Posterior cingulate gyrus (tissue), 11 donors: ENCODE data around the gene PIAS4.

ENCODE experiments used
- DNase-seq, 10 donors: peaks; one replicate each; pipeline versions ENCODE4 v3.0.0 to v3.0.0-alpha.2; 2020 to 2021; ENCODE audit warnings: mixed read lengths in 3 of 10
- intact Hi-C: fragments of 100-400 bp; cut with DNase I; formaldehyde crosslinking; loops from one replicate; pipeline ENCODE4 v1.15.1; 2023

Gene PIAS4

DNA sequence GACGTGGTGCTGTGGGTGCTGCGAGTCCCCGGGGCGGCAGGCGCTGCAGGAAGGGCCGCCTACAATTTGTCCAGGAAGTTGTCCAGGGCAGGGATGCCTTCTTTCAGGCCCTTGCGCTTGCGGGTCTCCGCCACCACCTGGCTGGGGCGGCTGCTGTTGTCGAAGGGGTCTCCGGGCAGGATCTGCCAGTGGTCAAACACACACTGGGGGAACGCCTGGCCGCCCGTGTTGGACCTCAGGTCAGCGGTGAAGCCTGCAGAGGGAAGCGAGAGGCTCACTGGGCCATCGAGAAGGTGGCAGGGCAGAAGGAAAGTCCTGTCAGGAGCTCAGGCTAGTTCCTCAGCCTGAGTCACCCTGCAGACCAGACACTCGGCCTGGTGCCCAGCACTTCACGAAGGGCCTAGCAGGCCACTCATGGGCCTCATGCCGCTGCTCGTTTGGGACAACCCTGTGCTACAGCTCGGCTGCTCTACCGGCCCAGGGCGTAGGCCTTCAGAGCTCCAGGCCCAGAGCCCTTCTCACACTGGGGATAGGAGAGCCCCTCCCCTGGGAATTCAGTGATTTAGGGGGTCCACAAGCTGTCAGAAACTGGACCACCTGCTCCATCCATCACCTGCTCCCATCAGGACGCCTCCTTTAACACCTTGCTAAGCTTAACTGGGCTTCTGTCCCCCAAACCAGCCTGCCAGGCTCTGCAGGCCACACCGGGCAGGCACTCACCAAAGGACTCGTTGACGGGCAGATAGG lies 30.9 kb upstream of the PIAS4 start:
- intact Hi-C loops, result no loop called here
- DNase-seq, result no peak

DNA sequence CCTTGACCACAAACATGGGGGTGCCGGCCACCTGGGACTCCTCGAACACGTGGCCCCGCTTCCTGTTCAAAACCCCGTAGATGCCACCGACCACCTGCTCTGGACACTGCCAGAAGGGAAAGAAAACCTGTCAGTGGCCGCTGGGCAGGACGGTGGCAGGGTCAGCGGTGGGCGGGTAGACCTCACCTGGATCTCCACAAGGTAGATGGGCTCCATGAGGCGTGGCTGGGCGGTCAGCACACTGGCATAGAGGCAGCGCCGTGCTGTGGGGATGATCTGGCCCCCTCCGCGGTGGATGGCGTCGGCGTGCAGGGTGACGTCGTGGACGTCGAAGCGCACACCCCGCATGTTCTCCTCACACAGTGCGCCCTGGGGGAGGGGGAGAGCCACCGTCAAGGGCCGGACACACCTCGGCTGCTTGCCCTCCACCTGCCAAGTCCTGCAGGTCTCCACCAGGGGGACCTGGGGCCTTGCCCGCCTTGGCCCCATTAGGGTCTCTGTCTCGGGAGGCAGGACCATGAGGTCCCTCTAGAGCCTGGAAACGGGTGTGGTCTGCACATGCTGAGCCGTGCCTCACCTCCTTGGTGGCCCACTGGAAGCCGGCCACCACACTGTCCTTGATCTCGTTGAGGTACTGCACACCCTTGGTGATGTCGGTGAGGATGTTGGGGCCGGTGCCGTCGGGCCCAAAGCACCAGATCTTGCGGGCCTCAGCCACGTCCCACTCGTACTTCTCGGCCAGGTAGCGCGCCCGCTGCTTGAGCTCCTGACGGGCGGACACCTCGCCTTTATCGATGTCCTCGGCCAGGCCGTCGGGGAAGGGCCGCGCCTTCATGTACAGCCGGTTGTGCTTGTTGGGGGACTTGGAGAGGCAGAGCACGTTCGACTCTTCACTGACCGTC lies 30.0 kb upstream of the PIAS4 start:
- intact Hi-C loops, result no loop called here
- peak in 1 of 10 donors; percentile 79 for DNase-seq

DNA sequence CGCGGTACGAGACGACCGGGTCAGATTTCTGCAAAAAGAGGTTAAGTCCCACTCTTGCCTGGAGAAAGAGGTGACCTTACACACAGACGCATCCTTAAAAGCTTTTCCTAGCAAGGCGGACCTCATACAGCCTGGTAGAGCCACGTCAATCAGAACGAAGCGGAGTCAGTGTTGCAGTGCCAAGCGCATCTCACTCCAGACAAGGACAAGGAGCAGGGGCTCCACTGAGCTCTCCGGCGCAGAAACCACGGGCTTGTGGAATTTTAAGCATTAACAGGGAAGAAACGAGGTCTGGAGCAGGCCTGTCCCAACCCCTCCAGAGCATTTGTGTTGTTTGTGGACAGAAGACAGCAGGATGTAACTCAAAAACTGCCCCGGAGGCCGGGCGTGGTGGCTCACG lies 29.4 kb upstream of the PIAS4 start:
- intact Hi-C loops, result no loop called here
- DNase-seq, result no peak

- intact Hi-C loops, result no loop called here
- DNase-seq, result peak in 1 of 10 donors; percentile 81
Measured at GRCh38 chr19:3979289-3979673, 28.3 kb upstream of the PIAS4 start.

GRCh38 chr19:3979674-3980352 lies 27.7 kb upstream of the PIAS4 start:
- peak in 1 of 10 donors; percentile 81 for DNase-seq
- intact Hi-C loops, result no loop called here

GRCh38 chr19:3980353-3981251 lies 26.9 kb upstream of the PIAS4 start:
- intact Hi-C loops, result no loop called here
- peak in 1 of 10 donors; percentile 80 for DNase-seq

GRCh38 chr19:3981373-3981735 lies 26.2 kb upstream of the PIAS4 start:
- intact Hi-C loops, result no loop called here
- DNase-seq, result no peak

- DNase-seq, result no peak
- intact Hi-C loops, result no loop called here
Measured at GRCh38 chr19:3981736-3982681, 25.5 kb upstream of the PIAS4 start.

DNA sequence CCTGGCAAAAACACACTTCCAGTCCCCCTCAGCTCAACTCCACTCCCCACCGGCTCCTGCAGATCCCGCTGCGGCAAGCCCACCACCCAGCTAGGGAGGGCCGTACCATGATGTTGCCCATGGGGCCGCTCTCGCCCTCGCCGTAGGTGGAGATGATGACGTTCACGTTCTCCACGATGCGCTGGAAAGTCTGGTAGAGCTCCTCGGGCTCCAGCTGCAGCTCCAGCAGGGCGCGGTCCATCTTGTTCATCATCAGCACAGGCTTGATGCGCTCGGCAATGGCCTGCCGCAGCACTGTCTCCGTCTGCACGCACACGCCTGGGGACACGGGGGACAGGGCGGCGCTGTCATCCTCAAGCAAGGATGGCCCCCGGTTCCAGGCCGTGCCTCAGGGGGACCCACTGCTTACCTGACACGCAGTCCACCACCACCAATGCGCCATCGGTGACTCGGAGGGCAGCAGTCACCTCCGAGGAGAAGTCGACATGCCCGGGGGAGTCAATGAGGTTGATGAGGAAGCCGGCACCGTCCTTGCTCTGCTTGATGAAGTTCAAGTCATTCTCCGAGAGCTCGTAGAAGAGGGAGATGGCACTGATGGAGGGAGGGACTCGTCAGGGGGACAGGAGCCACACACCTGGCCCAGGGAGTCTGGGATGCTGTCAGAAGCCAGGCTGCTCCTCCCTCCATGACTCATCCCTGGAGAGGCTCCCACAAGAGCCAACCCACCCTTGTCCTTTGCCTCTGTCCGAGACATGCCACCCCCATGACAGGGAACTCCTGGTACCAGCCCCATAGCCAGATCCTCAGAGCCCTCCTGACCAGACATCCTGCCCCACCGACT lies 24.6 kb upstream of the PIAS4 start:
- intact Hi-C loops, result no loop called here
- no peak for DNase-seq

- intact Hi-C loops, result no loop called here
Measured at GRCh38 chr19:3983542-3983914, 24.0 kb upstream of the PIAS4 start.

GRCh38 chr19:3983936-3984583 lies 23.5 kb upstream of the PIAS4 start:
- intact Hi-C loops, result loop anchor here (2.0 kb wide), 1 partner anchor 13 kb away; the partner anchor contains the start of gene DAPK3
- DNase-seq, result no peak

More at GRCh38 chr19:3983542-3983914, 24.0 kb upstream of the PIAS4 start:
- DNase-seq, result no peak

- intact Hi-C loops, result loop anchor here (2.0 kb wide), 1 partner anchor 14 kb away; the partner anchor contains the start of gene DAPK3
Measured at GRCh38 chr19:3984584-3984907, 23.0 kb upstream of the PIAS4 start.

GRCh38 chr19:3984908-3985642 lies 22.5 kb upstream of the PIAS4 start, which contains the start of gene EEF2:
Gene EEF2, minus strand, starts transcription at chr19:3985463. Its CDS starts 83 bp downstream, at chr19:3985380.
- DNase-seq, result peak; percentile 79 to 98 (median 85)

More at GRCh38 chr19:3984584-3984907, 23.0 kb upstream of the PIAS4 start:
- no peak for DNase-seq

GRCh38 chr19:3985643-3986259 lies 21.8 kb upstream of the PIAS4 start:
- intact Hi-C loops, result loop anchor here (1.0 to 2.0 kb wide), 4 partner anchors 15 to 219 kb away; partner anchors contain the start of genes ANKRD24, DAPK3 and SIRT6
- DNase-seq, result no peak

More at GRCh38 chr19:3984908-3985642, 22.5 kb upstream of the PIAS4 start, which contains the start of gene EEF2:
- intact Hi-C loops, result loop anchor here (2.0 kb wide), 1 partner anchor 14 kb away; the partner anchor contains the start of gene DAPK3

- intact Hi-C loops, result loop anchor here (1.0 to 2.0 kb wide), 3 partner anchors 153 to 218 kb away; partner anchors contain the start of genes ANKRD24 and SIRT6
- DNase-seq, result peak in 4 of 10 donors; percentile 58 to 91 (median 62)
Measured at GRCh38 chr19:3986260-3987041, 21.1 kb upstream of the PIAS4 start.
